SU-DHL-6 (cell line): Measurements from ENCODE around the gene RPL39L.
"Not testable (repeated sequence)": the region's sequence is repeated elsewhere in the genome, so short reads cannot be mapped to it uniquely, and the experiment has no call there.

ENCODE experiments used
- H2AFZ ChIP-seq: fragments of 200-600 bp; sonication (generic); 2 replicates; pipeline ENCODE4 v1.6.1; 2014; ENCODE audit warnings: low read depth, mild to moderate bottlenecking, moderate library complexity, mixed read lengths, antibody characterized with exemption, low read length; ENCODE audit not compliant: severe bottlenecking
- H3F3A ChIP-seq: fragments of 200-600 bp; shearing (Covaris generic); 2 replicates; pipeline ENCODE4 v1.6.0; 2016; ENCODE audit warnings: antibody characterized with exemption, mild to moderate bottlenecking; ENCODE audit not compliant: insufficient read depth
- H3K27ac ChIP-seq: fragments of 200-600 bp; sonication (generic); 2 replicates; pipeline ENCODE4 v1.5.1; 2016; ENCODE audit warnings: low read depth, mild to moderate bottlenecking, low read length, moderate library complexity, mixed read lengths
- H3K27me3 ChIP-seq: fragments of 200-600 bp; sonication (generic), shearing (Covaris generic); 2 replicates; pipeline ENCODE4 v1.6.0; 2014; ENCODE audit warnings: mild to moderate bottlenecking, low read length
- H3K36me3 ChIP-seq: fragments of 200-600 bp; sonication (generic); 2 replicates; pipeline ENCODE4 v1.6.1; 2014; ENCODE audit warnings: mild to moderate bottlenecking, low read length, mixed read lengths
- H3K4me2 ChIP-seq: fragments of 300-600, 200-600 bp; shearing (Covaris generic), sonication (generic); 2 replicates; pipeline ENCODE4 v1.6.0; 2014; ENCODE audit warnings: low read length, low read depth, mild to moderate bottlenecking; ENCODE audit not compliant: poor library complexity, severe bottlenecking
- H3K4me3 ChIP-seq: fragments of 200-600 bp; sonication (generic); 2 replicates; pipeline ENCODE4 v1.5.1; 2014; ENCODE audit warnings: antibody characterized with exemption, low read length, mild to moderate bottlenecking, mixed read lengths; ENCODE audit not compliant: insufficient read depth, poor library complexity, severe bottlenecking
- H3K79me2 ChIP-seq: fragments of 200-600 bp; sonication (generic); 2 replicates; pipeline ENCODE4 v1.6.1; 2014; ENCODE audit warnings: mild to moderate bottlenecking, low read length, moderate library complexity; ENCODE audit not compliant: insufficient read depth
- H3K9ac ChIP-seq: fragments of 200-600 bp; sonication (generic); 2 replicates; pipeline ENCODE4 v1.7.0; 2014; ENCODE audit warnings: mild to moderate bottlenecking, low read length
- H3K9me2 ChIP-seq: fragments of 200-600 bp; sonication (generic); replicated peaks from 2 replicates; pipeline ENCODE4 v1.6.1; 2014; ENCODE audit warnings: low read length; ENCODE audit not compliant: insufficient read depth
- H3K9me3 ChIP-seq: fragments of 200-600 bp; sonication (generic); 2 replicates; pipeline ENCODE4 v1.6.1; 2014; ENCODE audit warnings: low read length, mixed read lengths; ENCODE audit not compliant: insufficient read depth
- H4K20me1 ChIP-seq: fragments of 200-600 bp; sonication (generic); 2 replicates; pipeline ENCODE4 v1.6.1; 2014; ENCODE audit warnings: low read depth, mild to moderate bottlenecking, antibody characterized with exemption, low read length, moderate library complexity, mixed read lengths
- CTCF ChIP-seq: fragments of 200-600 bp; sonication (generic); IDR thresholded peaks from one replicate; pipeline ENCODE4 v1.5.1; 2017; ENCODE audit warnings: antibody characterized with exemption, mild to moderate bottlenecking, low read length, moderate library complexity; ENCODE audit not compliant: insufficient read depth, poor library complexity, severe bottlenecking
- EZH2phosphoT487 ChIP-seq: fragments of 200-600 bp; sonication (generic), shearing (Covaris generic); conservative IDR thresholded peaks from 2 replicates; pipeline ENCODE4 v1.6.1; 2018; ENCODE audit warnings: mild to moderate bottlenecking, antibody characterized with exemption, low read length, moderate library complexity, mixed read lengths

RPL39L gene

GRCh38 chr3:187136337-187136736, 3.0 kb downstream of the RPL39L start:
- Histone ChIP-seq H3K9ac (no peak overlapping the region), H3K36me3 (peaks cover 20% of the 10 kb centered on the region), H3K27me3 (no peaks in the 10 kb centered on the region), H4K20me1 (no peaks in the 10 kb centered on the region), H3K4me3 (no peak overlapping the region), H3K79me2 (peaks cover 3% of the 10 kb centered on the region; the same call in 1 of the 2 replicates), H3K9me3 (peaks cover 4% of the 10 kb centered on the region; the same call in 1 of the 2 replicates), H3F3A (0 out of 2 replicates have a peak, but pooled peaks cover 4% of the 10 kb centered on the region), H2AFZ (no peak overlapping the region), H3K9me2 (no peaks in the 10 kb centered on the region), H3K4me2 (no peak overlapping the region), H3K27ac (no peak overlapping the region)
- TF ChIP-seq EZH2phosphoT487 = no peak
- TF ChIP-seq CTCF = no peak

- not testable (repeated sequence) for H2AFZ ChIP-seq, H3K9me3 ChIP-seq, H3K4me2 ChIP-seq, H3K79me2 ChIP-seq, H3K9me2 ChIP-seq, H3F3A ChIP-seq, H3K4me3 ChIP-seq, H3K27me3 ChIP-seq, H4K20me1 ChIP-seq, H3K9ac ChIP-seq, H3K27ac ChIP-seq
- peaks cover 25% of the 10 kb centered on the region for H3K36me3 ChIP-seq
Observed at GRCh38 chr3:187135172-187135690, 4.1 kb downstream of the RPL39L start.

- not testable (repeated sequence) for H3K9ac ChIP-seq, H3K4me3 ChIP-seq
Observed at GRCh38 chr3:187133181-187133580, 6.1 kb downstream of the RPL39L start.

GRCh38 chr3:187132666-187133065, 6.6 kb downstream of the RPL39L start:
- peaks cover 12% of the 10 kb centered on the region; the same call in 1 of the 2 replicates for H3K79me2 ChIP-seq
- H3K4me2 ChIP-seq = no peak overlapping the region
- H3K9me3 ChIP-seq = peaks cover 4% of the 10 kb centered on the region; the same call in 1 of the 2 replicates
- H2AFZ ChIP-seq = no peak overlapping the region
- H4K20me1 ChIP-seq = no peaks in the 10 kb centered on the region
- TF ChIP-seq CTCF (no peak), EZH2phosphoT487 (no peak)
- H3K4me3 ChIP-seq = no peak overlapping the region
- peaks cover 26% of the 10 kb centered on the region for H3K36me3 ChIP-seq
- no peak overlapping the region for H3K27ac ChIP-seq
- H3K9me2 ChIP-seq = no peaks in the 10 kb centered on the region
- H3F3A ChIP-seq = no peaks in the 10 kb centered on the region
- H3K9ac ChIP-seq = no peak overlapping the region
- H3K27me3 ChIP-seq = no peaks in the 10 kb centered on the region

More at GRCh38 chr3:187133181-187133580, 6.1 kb downstream of the RPL39L start:
- not testable (repeated sequence) for H3K9me3 ChIP-seq, H2AFZ ChIP-seq, H3K27ac ChIP-seq, H3F3A ChIP-seq, H3K27me3 ChIP-seq, H3K9me2 ChIP-seq, H4K20me1 ChIP-seq, H3K4me2 ChIP-seq
- H3K79me2 ChIP-seq = peaks cover 12% of the 10 kb centered on the region; the same call in 1 of the 2 replicates
- H3K36me3 ChIP-seq = peaks cover 26% of the 10 kb centered on the region
